Measurements from ENCODE around the gene NBAS. TPM values are rescaled to one million over a fixed set of nuclear protein-coding genes. Genes with fewer than 3 reads are reported as not detected.
A peak's percentile ranks its signal among the peaks of the same experiment; 100 is the strongest.

Gene NBAS
- polyA plus RNA-seq, 1 donor (not counting 4 experiments of a cell fraction or from before 2014, with no cell fraction given): 27.9 TPM

- Histone ChIP-seq H3K79me2 (ENCODE audit: control insufficient read depth, insufficient read depth, low read length) (no peaks in the 10 kb centered on the region), H3K36me3 (ENCODE audit: control insufficient read depth in 2 of 2, extremely low read depth in 1 of 2, insufficient read depth in 2 of 2, low read length in 2 of 2) (peaks cover 0 to 4% of the 10 kb centered on the region in 2 experiments), H3K4me1 (ENCODE audit: control insufficient read depth, extremely low read depth, insufficient read depth, low read length) (peaks cover 20% of the 10 kb centered on the region), H3K9ac (ENCODE audit: control insufficient read depth, extremely low read depth, insufficient read depth, low read length) (no peak overlapping the region), H2AFZ (ENCODE audit: control insufficient read depth, low read length) (no peak overlapping the region), H4K20me1 (ENCODE audit: control insufficient read depth, extremely low read depth, insufficient read depth, low read length) (no peaks in the 10 kb centered on the region), H3K27ac (ENCODE audit: control insufficient read depth, insufficient read depth, low read length) (no peak overlapping the region), H3K9me1 (ENCODE audit: control insufficient read depth, extremely low read depth, insufficient read depth, low read length) (no peaks in the 10 kb centered on the region), H3K4me2 (ENCODE audit: control insufficient read depth, extremely low read depth, insufficient read depth, low read depth, low read length) (no peak overlapping the region), H3K27me3 (ENCODE audit: control insufficient read depth, extremely low read depth, insufficient read depth, low read length) (no peaks in the 10 kb centered on the region), H3K9me3 (ENCODE audit: control insufficient read depth, low read depth, low read length) (no peaks in the 10 kb centered on the region), H3K4me3 (ENCODE audit: control insufficient read depth in 2 of 3, extremely low read depth in 1 of 3, insufficient read depth in 2 of 3, low read depth in 1 of 3, low read length in 3 of 3) (no peak overlapping the region)
- dilution Hi-C loops (cut with MboI; ENCODE audit: extremely low pct_ligation_motif_present, low sequenced_read_pairs): no loop called here
- no peak for TF ChIP-seq CTCF (optimal IDR thresholded peaks at IDR 0.05 in 1 of 3, IDR thresholded peaks at IDR 0.05 in 1 of 3, conservative IDR thresholded peaks at IDR 0.05 in 1 of 3; ENCODE audit: extremely low read depth in 1 of 3, insufficient read depth in 2 of 3, low read length in 3 of 3)
- TF ChIP-seq EZH2 (IDR thresholded peaks at IDR 0.05; ENCODE audit: low read length): no peak
- FAIRE-seq (no peak), DNase-seq (ENCODE audit: low read depth, low spot score) (no peak)
Measured at GRCh38 chr2:15363734-15364133, 197.4 kb downstream of the NBAS start.

- Histone ChIP-seq H3K27me3 (ENCODE audit: control insufficient read depth, extremely low read depth, insufficient read depth, low read length) (no peaks in the 10 kb centered on the region), H2AFZ (ENCODE audit: control insufficient read depth, low read length) (no peak overlapping the region), H3K9ac (ENCODE audit: control insufficient read depth, extremely low read depth, insufficient read depth, low read length) (no peak overlapping the region), H3K4me3 (ENCODE audit: control insufficient read depth in 2 of 3, extremely low read depth in 1 of 3, insufficient read depth in 2 of 3, low read depth in 1 of 3, low read length in 3 of 3) (peak overlapping the region in 1 of 3 experiments; percentile 1), H3K36me3 (ENCODE audit: control insufficient read depth in 2 of 2, extremely low read depth in 1 of 2, insufficient read depth in 2 of 2, low read length in 2 of 2) (peaks cover 0 to 4% of the 10 kb centered on the region in 2 experiments), H3K4me2 (ENCODE audit: control insufficient read depth, extremely low read depth, insufficient read depth, low read depth, low read length) (no peak overlapping the region), H3K4me1 (ENCODE audit: control insufficient read depth, extremely low read depth, insufficient read depth, low read length) (peaks cover 20% of the 10 kb centered on the region), H4K20me1 (ENCODE audit: control insufficient read depth, extremely low read depth, insufficient read depth, low read length) (no peaks in the 10 kb centered on the region), H3K79me2 (ENCODE audit: control insufficient read depth, insufficient read depth, low read length) (no peaks in the 10 kb centered on the region), H3K27ac (ENCODE audit: control insufficient read depth, insufficient read depth, low read length) (peak overlapping the region; percentile 24), H3K9me3 (ENCODE audit: control insufficient read depth, low read depth, low read length) (no peaks in the 10 kb centered on the region), H3K9me1 (ENCODE audit: control insufficient read depth, extremely low read depth, insufficient read depth, low read length) (no peaks in the 10 kb centered on the region)
- dilution Hi-C loops (cut with MboI; ENCODE audit: extremely low pct_ligation_motif_present, low sequenced_read_pairs): no loop called here
- FAIRE-seq (peak; percentile 82), DNase-seq (ENCODE audit: low read depth, low spot score) (no peak)
- no peak for TF ChIP-seq EZH2 (IDR thresholded peaks at IDR 0.05; ENCODE audit: low read length)
Measured at GRCh38 chr2:15363142-15363541, 198.0 kb downstream of the NBAS start.

Data from keratinocyte (primary cell).